ENCODE results near the gene USP17L30.
"Not testable (repeated sequence)": the region's sequence is repeated elsewhere in the genome, so short reads cannot be mapped to it uniquely, and the experiment has no call there.

Gene USP17L30

GRCh38 chr4:9362829-9363228 is at the start of gene USP17L30:
Gene USP17L30 (plus strand): TSS chr4:9363129. CDS start chr4:9363129, 0 bp downstream.
- not testable (repeated sequence) for DNase-seq

- DNase-seq, result not testable (repeated sequence)
Measured at GRCh38 chr4:9324191-9324590, 38.7 kb upstream of the USP17L30 start.

- not testable (repeated sequence) for DNase-seq
Measured at GRCh38 chr4:9324865-9325264, 38.1 kb upstream of the USP17L30 start, which contains the start of gene USP17L24. Gene USP17L24 (plus strand): TSS chr4:9325165. CDS start chr4:9325165, 0 bp downstream.

- DNase-seq, result not testable (repeated sequence)
Measured at GRCh38 chr4:9329611-9330010, 33.3 kb upstream of the USP17L30 start, which contains the start of gene USP17L25. Gene USP17L25 (plus strand): TSS chr4:9329911. CDS start chr4:9329911, 0 bp downstream.

GRCh38 chr4:9334358-9334757 is 28.6 kb upstream of the USP17L30 start, which contains the start of gene USP17L26:
Gene USP17L26 (plus strand): TSS chr4:9334658. CDS start chr4:9334658, 0 bp downstream.
- not testable (repeated sequence) for DNase-seq

- not testable (repeated sequence) for DNase-seq
Measured at GRCh38 chr4:9339103-9339502, 23.8 kb upstream of the USP17L30 start, which contains the start of gene USP17L5. Gene USP17L5 (plus strand): TSS chr4:9339403. CDS start chr4:9339403, 0 bp downstream.

- DNase-seq, result not testable (repeated sequence)
Measured at GRCh38 chr4:9343848-9344247, 19.1 kb upstream of the USP17L30 start, which contains the start of gene USP17L27. Gene USP17L27 (plus strand): TSS chr4:9344148. CDS start chr4:9344148, 0 bp downstream.

- not testable (repeated sequence) for DNase-seq
Measured at GRCh38 chr4:9348593-9348992, 14.3 kb upstream of the USP17L30 start, which contains the start of gene USP17L28. Gene USP17L28 (plus strand): TSS chr4:9348893. CDS start chr4:9348893, 0 bp downstream.

- not testable (repeated sequence) for DNase-seq
Measured at GRCh38 chr4:9350866-9351265, 12.1 kb upstream of the USP17L30 start.

GRCh38 chr4:9353338-9353737 is 9.6 kb upstream of the USP17L30 start, which contains the start of gene USP17L29:
Gene USP17L29 (plus strand): TSS chr4:9353638. CDS start chr4:9353638, 0 bp downstream.
- DNase-seq, result not testable (repeated sequence)

- not testable (repeated sequence) for DNase-seq
Measured at GRCh38 chr4:9379881-9380280, 17.0 kb downstream of the USP17L30 start.

GRCh38 chr4:9381012-9381534 is 18.1 kb downstream of the USP17L30 start:
- not testable (repeated sequence) for DNase-seq

- DNase-seq, result no peak
Measured at GRCh38 chr4:9384126-9384525, 21.2 kb downstream of the USP17L30 start.

- not testable (repeated sequence) for DNase-seq
Measured at GRCh38 chr4:9389001-9389400, 26.1 kb downstream of the USP17L30 start.

GRCh38 chr4:9405774-9406173 is 42.8 kb downstream of the USP17L30 start:
- not testable (repeated sequence) for DNase-seq

- not testable (repeated sequence) for DNase-seq
Measured at GRCh38 chr4:9406491-9406890, 43.6 kb downstream of the USP17L30 start.

GRCh38 chr4:9409793-9410192 is 46.9 kb downstream of the USP17L30 start:
- DNase-seq, result no peak
